ENCODE data around the gene PPP1R3F.

GRCh38 chrX:49247916-49248811 lies 21.4 kb upstream of the PPP1R3F start:
- TF ChIP-seq CTCF (conservative IDR thresholded peaks at IDR 0.05; ENCODE audit: low read length) (no peak), EZH2phosphoT487 (IDR thresholded peaks at IDR 0.05; ENCODE audit: borderline replicate concordance, low read depth, low read length) (no peak)

Measured in OCI-LY7 (cell line).